OCI-LY1 (cell line): Measurements from ENCODE around the gene FAM53B.

Experiments used
- H2AFZ ChIP-seq: fragments of 200-600 bp; sonication (generic), shearing (Covaris generic); 2 replicates; pipeline ENCODE4 v1.6.0; 2014; ENCODE audit warnings: antibody characterized with exemption, mild to moderate bottlenecking, low read length
- H3F3A ChIP-seq: fragments of 200-600 bp; sonication (generic), shearing (Covaris generic); 2 replicates; pipeline ENCODE4 v1.6.0; 2014; ENCODE audit warnings: mild to moderate bottlenecking, antibody characterized with exemption, low read length, moderate library complexity; ENCODE audit not compliant: insufficient read depth
- H3K27ac ChIP-seq: fragments of 200-600 bp; sonication (generic); 2 replicates; pipeline ENCODE4 v1.5.1; 2014; ENCODE audit warnings: low read length, mixed run types, mild to moderate bottlenecking, low read depth; ENCODE audit not compliant: poor library complexity, severe bottlenecking
- H3K27me3 ChIP-seq: fragments of 200-600 bp; sonication (generic); 2 replicates; pipeline ENCODE4 v1.6.0; 2014; ENCODE audit warnings: antibody characterized with exemption, mild to moderate bottlenecking, low read length, moderate library complexity; ENCODE audit not compliant: insufficient read depth
- H3K36me3 ChIP-seq: fragments of 200-600 bp; sonication (generic); 2 replicates; pipeline ENCODE4 v1.6.1; 2014; ENCODE audit warnings: mild to moderate bottlenecking, antibody characterized with exemption, low read length, moderate library complexity, mixed read lengths; ENCODE audit not compliant: insufficient read depth
- H3K4me1 ChIP-seq: fragments of 200-600 bp; sonication (generic); 2 replicates; pipeline ENCODE4 v1.5.1; 2014; ENCODE audit warnings: mild to moderate bottlenecking, low read length, moderate library complexity; ENCODE audit not compliant: insufficient read depth, severe bottlenecking
- H3K4me2 ChIP-seq: fragments of 200-600 bp; sonication (generic), shearing (Covaris generic); 2 replicates; pipeline ENCODE4 v1.6.1; 2014; ENCODE audit warnings: low read length
- H3K4me3 ChIP-seq: fragments of 200-600 bp; sonication (generic); 2 replicates; pipeline ENCODE4 v1.5.1; 2014; ENCODE audit warnings: low read length, low read depth, mild to moderate bottlenecking, mixed read lengths; ENCODE audit not compliant: poor library complexity, severe bottlenecking
- H3K79me2 ChIP-seq: fragments of 200-600 bp; shearing (Covaris generic); 2 replicates; pipeline ENCODE4 v1.6.1; 2016; ENCODE audit warnings: mixed run types, low read length, mixed read lengths; ENCODE audit not compliant: insufficient read depth
- H3K9ac ChIP-seq: fragments of 200-600 bp; sonication (generic), shearing (Covaris generic); 2 replicates; pipeline ENCODE4 v1.6.1; 2014; ENCODE audit warnings: mild to moderate bottlenecking, low read length, mixed read lengths
- H3K9me2 ChIP-seq: fragments of 200-600 bp; sonication (generic), shearing (Covaris generic); 2 replicates; pipeline ENCODE4 v1.6.1; 2014; ENCODE audit warnings: low read depth, mild to moderate bottlenecking, low read length, mixed read lengths
- H3K9me3 ChIP-seq: fragments of 200-600 bp; shearing (Covaris generic); 2 replicates; pipeline ENCODE4 v1.6.1; 2014; ENCODE audit warnings: low read length, mixed read lengths
- H4K20me1 ChIP-seq: fragments of 200-600 bp; sonication (generic), shearing (Covaris generic); 2 replicates; pipeline ENCODE4 v1.6.0; 2016; ENCODE audit warnings: mild to moderate bottlenecking, low read length; ENCODE audit not compliant: insufficient read depth
- CTCF ChIP-seq: fragments of 200-600 bp; sonication (generic), shearing (Covaris generic); IDR thresholded peaks from 2 replicates; pipeline ENCODE4 v1.5.1; 2017; ENCODE audit warnings: mild to moderate bottlenecking, antibody characterized with exemption, low read length, moderate library complexity, mixed read lengths
- EZH2 ChIP-seq: fragments of 200-600 bp; sonication (generic), shearing (Covaris generic); IDR thresholded peaks from 2 replicates; pipeline ENCODE4 v1.8.0; 2017; ENCODE audit warnings: borderline replicate concordance, mixed run types, mild to moderate bottlenecking, antibody characterized with exemption, low read length, moderate library complexity, mixed read lengths

The FAM53B gene

GRCh38 chr10:124671486-124672075, 72.6 kb downstream of the FAM53B start:
- no peak overlapping the region for H3K27ac ChIP-seq
- H3K9me3 ChIP-seq = no peaks in the 10 kb centered on the region
- H3K36me3 ChIP-seq = peaks cover 57% of the 10 kb centered on the region; the same call in 1 of the 2 replicates
- H3K4me1 ChIP-seq = no peaks in the 10 kb centered on the region
- no peak overlapping the region for H3K4me2 ChIP-seq
- no peaks in the 10 kb centered on the region for H4K20me1 ChIP-seq
- no peak overlapping the region for H3K9ac ChIP-seq
- TF ChIP-seq CTCF = no peak
- TF ChIP-seq EZH2 = no peak
- H2AFZ ChIP-seq = no peak overlapping the region
- H3K9me2 ChIP-seq = no peaks in the 10 kb centered on the region
- H3K27me3 ChIP-seq = no peaks in the 10 kb centered on the region
- H3F3A ChIP-seq = no peaks in the 10 kb centered on the region
- no peak overlapping the region for H3K4me3 ChIP-seq
- 0 out of 2 replicates have a peak, but pooled peaks cover 5% of the 10 kb centered on the region for H3K79me2 ChIP-seq

GRCh38 chr10:124670849-124671248, 73.3 kb downstream of the FAM53B start:
- H2AFZ ChIP-seq = no peak overlapping the region
- H3K36me3 ChIP-seq = peaks cover 60% of the 10 kb centered on the region; the same call in 1 of the 2 replicates
- H3K27me3 ChIP-seq = no peaks in the 10 kb centered on the region
- no peak for TF ChIP-seq EZH2
- TF ChIP-seq CTCF = no peak
- H3K9me2 ChIP-seq = no peaks in the 10 kb centered on the region
- no peaks in the 10 kb centered on the region for H4K20me1 ChIP-seq
- no peaks in the 10 kb centered on the region for H3K4me1 ChIP-seq
- 0 out of 2 replicates have a peak, but pooled peaks cover 4% of the 10 kb centered on the region for H3K79me2 ChIP-seq
- no peak overlapping the region for H3K27ac ChIP-seq
- H3K4me3 ChIP-seq = no peak overlapping the region
- no peaks in the 10 kb centered on the region for H3F3A ChIP-seq
- no peak overlapping the region for H3K4me2 ChIP-seq
- no peaks in the 10 kb centered on the region for H3K9me3 ChIP-seq
- no peak overlapping the region for H3K9ac ChIP-seq

DNA sequence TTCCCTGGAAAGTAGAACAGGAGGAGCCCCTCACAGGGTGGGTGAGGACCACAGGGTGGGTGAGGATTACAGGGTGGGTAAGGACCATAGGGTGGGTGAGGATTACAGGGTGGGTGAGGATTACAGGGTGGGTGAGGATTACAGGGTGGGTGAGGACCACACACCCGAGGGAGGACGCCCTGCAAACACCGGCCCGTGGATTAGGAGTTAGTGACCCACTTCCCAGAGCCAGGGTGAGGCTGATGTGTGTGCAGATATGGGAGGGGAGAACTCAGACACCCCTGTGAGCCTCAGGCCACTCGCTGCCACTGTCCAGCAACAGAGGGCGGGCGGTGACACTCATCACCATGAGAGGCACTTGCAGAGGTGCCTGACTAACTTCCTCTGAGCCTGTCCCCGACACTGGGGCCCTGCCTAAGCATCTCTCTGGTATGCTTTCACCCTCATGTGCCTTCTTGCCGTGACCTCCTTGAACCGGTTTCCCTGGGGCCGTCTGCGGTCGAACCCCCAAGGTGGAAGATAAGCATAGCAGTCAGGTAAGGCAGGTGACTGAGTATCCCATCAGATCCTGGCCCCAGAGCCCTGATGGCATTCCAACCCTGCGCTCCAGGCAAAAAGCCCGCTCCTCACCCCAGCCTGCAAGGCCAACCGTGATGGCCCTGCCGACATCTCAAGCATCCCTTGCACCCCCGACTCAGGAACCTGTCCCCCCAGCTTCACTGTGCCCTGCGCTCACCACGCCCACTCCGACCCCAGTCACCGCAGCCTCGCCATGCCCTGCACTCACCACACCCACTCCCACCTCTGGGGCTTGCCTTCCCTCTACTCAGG, 74.1 kb downstream of the FAM53B start:
- Histone ChIP-seq H4K20me1 (no peaks in the 10 kb centered on the region), H3K9ac (no peak overlapping the region), H3K36me3 (peaks cover 59% of the 10 kb centered on the region; the same call in 1 of the 2 replicates), H3K27me3 (no peaks in the 10 kb centered on the region), H3K4me2 (no peak overlapping the region), H3K4me3 (no peak overlapping the region), H3F3A (no peaks in the 10 kb centered on the region), H3K9me3 (no peaks in the 10 kb centered on the region), H3K4me1 (no peaks in the 10 kb centered on the region), H3K9me2 (no peaks in the 10 kb centered on the region), H2AFZ (no peak overlapping the region), H3K79me2 (no peaks in the 10 kb centered on the region), H3K27ac (no peak overlapping the region)
- TF ChIP-seq EZH2 = no peak
